Measurements from ENCODE around the gene GVQW3.
A peak's percentile ranks its signal among the peaks of the same experiment; 100 is the strongest.
"Not testable (repeated sequence)": the region's sequence is repeated elsewhere in the genome, so short reads cannot be mapped to it uniquely, and the experiment has no call there.

The GVQW3 gene

GRCh38 chr11:76388408-76388807, 7.3 kb downstream of the GVQW3 start:
- no peak for DNase-seq (ENCODE audit: low read depth in 2 of 2)

- DNase-seq (ENCODE audit: low read depth in 2 of 2): no peak
Observed at GRCh38 chr11:76391021-76391420, 9.9 kb downstream of the GVQW3 start.

- no peak for DNase-seq (ENCODE audit: low read depth in 2 of 2)
Observed at GRCh38 chr11:76391811-76392475, 10.8 kb downstream of the GVQW3 start.

GRCh38 chr11:76392870-76393269, 11.7 kb downstream of the GVQW3 start:
- DNase-seq (ENCODE audit: low read depth in 2 of 2): no peak

- DNase-seq (ENCODE audit: low read depth in 2 of 2): no peak
Observed at GRCh38 chr11:76394411-76394810, 13.3 kb downstream of the GVQW3 start.

GRCh38 chr11:76395296-76395695, 14.2 kb downstream of the GVQW3 start:
- no peak for DNase-seq (ENCODE audit: low read depth in 2 of 2)

- DNase-seq (ENCODE audit: low read depth in 2 of 2): no peak
Observed at GRCh38 chr11:76397383-76397782, 16.3 kb downstream of the GVQW3 start.

- no peak for DNase-seq (ENCODE audit: low read depth in 2 of 2)
Observed at GRCh38 chr11:76400967-76401366, 19.8 kb downstream of the GVQW3 start.

- DNase-seq (ENCODE audit: low read depth in 2 of 2): not testable (repeated sequence)
Observed at GRCh38 chr11:76401484-76401883, 20.4 kb downstream of the GVQW3 start.

GRCh38 chr11:76406359-76406758, 25.2 kb downstream of the GVQW3 start:
- DNase-seq (ENCODE audit: low read depth in 2 of 2): no peak

GRCh38 chr11:76408171-76408965, 27.2 kb downstream of the GVQW3 start:
- DNase-seq (ENCODE audit: low read depth in 2 of 2): no peak

- no peak for DNase-seq (ENCODE audit: low read depth in 2 of 2)
Observed at GRCh38 chr11:76410851-76411357, 29.8 kb downstream of the GVQW3 start.

GRCh38 chr11:76415073-76415472, 34.0 kb downstream of the GVQW3 start:
- no peak for DNase-seq (ENCODE audit: low read depth in 2 of 2)

GRCh38 chr11:76419896-76420295, 38.8 kb downstream of the GVQW3 start:
- no peak for DNase-seq (ENCODE audit: low read depth in 2 of 2)

GRCh38 chr11:76424379-76424778, 43.3 kb downstream of the GVQW3 start:
- DNase-seq (ENCODE audit: low read depth in 2 of 2): no peak

GRCh38 chr11:76424891-76425290, 43.8 kb downstream of the GVQW3 start:
- DNase-seq (ENCODE audit: low read depth in 2 of 2): no peak

- no peak for DNase-seq (ENCODE audit: low read depth in 2 of 2)
Observed at GRCh38 chr11:76426660-76427059, 45.5 kb downstream of the GVQW3 start.

- no peak for DNase-seq (ENCODE audit: low read depth in 2 of 2)
Observed at GRCh38 chr11:76436020-76436419, 54.9 kb downstream of the GVQW3 start.

- DNase-seq (ENCODE audit: low read depth in 2 of 2): no peak
Observed at GRCh38 chr11:76443268-76443980, 62.3 kb downstream of the GVQW3 start.

GRCh38 chr11:76444065-76444383, 62.9 kb downstream of the GVQW3 start:
- DNase-seq (ENCODE audit: low read depth in 2 of 2): no peak

GRCh38 chr11:76444384-76445120, 63.4 kb downstream of the GVQW3 start, which contains the start of gene EMSY:
EMSY (plus strand) TSS chr11:76445018; CDS start chr11:76446939, 1,921 bp downstream.
- DNase-seq (ENCODE audit: low read depth in 2 of 2): peak; percentile 78 to 87
